Measurements from ENCODE around the gene SCYGR8.

GRCh38 chr2:227696990-227697679, 48.6 kb upstream of the SCYGR8 start:
- TF ChIP-seq EZH2 (optimal IDR thresholded peaks at IDR 0.05; ENCODE audit: low read depth, low read length): no peak
- no peak for TF ChIP-seq CTCF (IDR thresholded peaks at IDR 0.05; ENCODE audit: low read length)
